Right lobe of liver (tissue), 6 donors: ENCODE data around the gene CCM2L. TPM values are rescaled to one million over a fixed set of nuclear protein-coding genes. Genes with fewer than 3 reads are reported as not detected.

Experiments used
- ATAC-seq, 4 donors: fragments of 200-7000 bp; cut with Tn5 transposase; one replicate each; pipeline ENCODE4 v1.9.1; 2020; ENCODE audit warnings: mild to moderate bottlenecking in 4 of 4, moderate library complexity in 4 of 4
- DNase-seq, 3 donors: peaks; one replicate each; pipeline ENCODE4 v3.0.0-alpha.2; 2020
- H3K27ac ChIP-seq, 3 donors: fragments of 200-600 bp; one replicate each; pipeline ENCODE4 v1.8.0; 2022
- H3K27me3 ChIP-seq, 2 donors: fragments of 200-600 bp; one replicate each; pipeline ENCODE4 v1.8.0; 2022
- H3K36me3 ChIP-seq, 4 donors: fragments of 200-600 bp; sonication (generic) in 1 of 4; one replicate each; pipeline versions ENCODE4 v1.5.1 to v1.8.0; 2017 to 2022; ENCODE audit warnings: control low read depth in 1 of 4
- H3K4me1 ChIP-seq, 4 donors: fragments of 200-600 bp; sonication (generic) in 1 of 4; one replicate each; pipeline versions ENCODE4 v1.5.1 to v1.8.0; 2017 to 2022; ENCODE audit warnings: control low read depth in 1 of 4
- H3K4me3 ChIP-seq, 3 donors: fragments of 200-600 bp; one replicate each; pipeline ENCODE4 v1.8.0; 2022
- H3K9me3 ChIP-seq, 4 donors: fragments of 200-600 bp; sonication (generic) in 1 of 4; one replicate each; pipeline versions ENCODE4 v1.5.1 to v1.8.0; 2017 to 2022; ENCODE audit warnings: control low read depth in 1 of 4
- POLR2A ChIP-seq: fragments of 450-650 bp; IDR thresholded peaks from one replicate; pipeline ENCODE4 v1.6.1; 2017; ENCODE audit warnings: antibody characterized with exemption, mild to moderate bottlenecking
- WGBS: methylation state at CpG from one replicate; pipeline ENCODE4 v1.1.6; 2018; ENCODE audit warnings: low coverage, low lambda C conversion rate; ENCODE audit not compliant: insufficient coverage; ENCODE audit errors: missing lambda C conversion rate; 5-methylcytosine and 5-hydroxymethylcytosine counted together
- intact Hi-C, 2 donors: fragments of 100-400 bp; cut with DNase I; formaldehyde crosslinking; loops; one replicate each; pipeline versions ENCODE4 v1.11.2 to v1.14.1; 2022
- total RNA-seq, 6 experiments: library from RNA; depleted of rRNA in 2 of 6; stranded (reverse); fragments of >200 nt in 2 of 6; fragmentation: NEBNext Ultra II Directional in 3 of 6; extraction: Animal tissue kit (Norgen Biotek cat#: 25700) in 3 of 6; gene quantifications; one replicate each; pipeline versions ENCODE4 v1.1.0 to v1.2.4, GENCODE V29; 2016 to 2023
- TF ChIP-seq, protein P1 (sequence below), 4 donors: fragments of 200-600 bp in 3 of 4; fragments of 450-650 bp in 1 of 4; IDR thresholded peaks; one replicate each; pipeline versions ENCODE4 v1.5.1 to v1.8.0; 2016 to 2022; ENCODE audit warnings: antibody characterized with exemption in 4 of 4, mild to moderate bottlenecking in 2 of 4
- donor health status: DM: no; HTN: yes; CAD: no.
- donor health status: DM: no; HTN: no; CAD: no.
- donor health status: DM: no; HTN: no; CAD: no.
- donor health status: DM: no; HTN: yes; CAD: no.
- donor health status: DM: no; HTN: yes; CAD: no.

The CCM2L gene
- total RNA-seq, 6 experiments from 2014 or later: 0.61 to 1.7 (median 0.89) TPM

DNA sequence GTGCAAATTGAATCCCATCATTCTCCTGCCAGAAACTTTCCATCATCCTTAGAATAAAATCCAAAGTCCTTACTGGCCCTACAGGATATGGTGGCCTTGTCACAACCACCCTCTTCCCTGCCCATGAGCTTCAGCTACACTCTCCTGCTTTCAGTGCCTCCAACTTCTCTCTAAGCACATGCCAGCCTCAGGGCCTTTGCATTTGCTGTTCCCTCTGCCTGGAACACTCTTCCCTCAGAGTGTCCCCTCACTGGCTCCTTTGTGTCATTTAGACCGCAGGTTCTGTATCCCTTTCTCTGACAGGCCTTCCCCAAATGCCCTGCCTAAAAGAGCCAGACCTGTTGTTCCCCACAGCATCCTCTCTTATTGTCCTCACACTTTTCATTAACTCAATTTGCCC, 60.0 kb downstream of the CCM2L start:
- Histone ChIP-seq H3K27ac (no peak overlapping the region), H3K9me3 (no peaks in the 10 kb centered on the region), H3K36me3 (no peaks in the 10 kb centered on the region), H3K27me3 (no peaks in the 10 kb centered on the region), H3K4me1 (no peaks in the 10 kb centered on the region), H3K4me3 (no peak overlapping the region)
- intact Hi-C loops: no loop called here
- 83% methylated on average over 1 of the region's 1 CpG for WGBS
- TF ChIP-seq, protein P1, sequence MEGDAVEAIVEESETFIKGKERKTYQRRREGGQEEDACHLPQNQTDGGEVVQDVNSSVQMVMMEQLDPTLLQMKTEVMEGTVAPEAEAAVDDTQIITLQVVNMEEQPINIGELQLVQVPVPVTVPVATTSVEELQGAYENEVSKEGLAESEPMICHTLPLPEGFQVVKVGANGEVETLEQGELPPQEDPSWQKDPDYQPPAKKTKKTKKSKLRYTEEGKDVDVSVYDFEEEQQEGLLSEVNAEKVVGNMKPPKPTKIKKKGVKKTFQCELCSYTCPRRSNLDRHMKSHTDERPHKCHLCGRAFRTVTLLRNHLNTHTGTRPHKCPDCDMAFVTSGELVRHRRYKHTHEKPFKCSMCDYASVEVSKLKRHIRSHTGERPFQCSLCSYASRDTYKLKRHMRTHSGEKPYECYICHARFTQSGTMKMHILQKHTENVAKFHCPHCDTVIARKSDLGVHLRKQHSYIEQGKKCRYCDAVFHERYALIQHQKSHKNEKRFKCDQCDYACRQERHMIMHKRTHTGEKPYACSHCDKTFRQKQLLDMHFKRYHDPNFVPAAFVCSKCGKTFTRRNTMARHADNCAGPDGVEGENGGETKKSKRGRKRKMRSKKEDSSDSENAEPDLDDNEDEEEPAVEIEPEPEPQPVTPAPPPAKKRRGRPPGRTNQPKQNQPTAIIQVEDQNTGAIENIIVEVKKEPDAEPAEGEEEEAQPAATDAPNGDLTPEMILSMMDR (IDR thresholded peaks at IDR 0.05): no peak
- no peak for TF ChIP-seq POLR2A
- DNase-seq (no peak), ATAC-seq (no peak)

DNA sequence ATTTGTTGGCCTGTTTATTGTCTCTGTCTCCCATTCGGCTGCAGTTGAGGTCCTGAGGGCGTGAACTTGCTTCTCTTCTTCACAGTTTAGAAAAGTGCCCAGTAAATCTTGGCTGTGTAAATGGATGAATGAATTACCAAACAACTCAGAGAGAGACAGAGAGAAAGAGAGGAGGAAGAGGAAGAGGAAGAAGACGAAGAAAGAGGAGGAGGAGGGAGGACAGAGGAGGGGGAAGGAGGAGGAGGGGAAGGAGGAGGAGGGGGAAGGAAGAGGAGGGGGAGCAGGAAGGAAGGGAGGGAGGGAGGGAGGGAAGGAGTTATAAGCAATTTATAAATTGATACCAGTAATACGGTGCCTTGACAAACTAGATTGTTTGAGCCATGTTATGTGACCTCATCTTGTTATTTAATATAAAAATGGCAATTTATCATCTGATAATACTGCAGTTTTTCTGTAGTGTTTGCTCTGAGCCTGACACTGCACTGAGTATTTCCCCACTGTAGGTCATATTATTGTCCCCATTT, 60.5 kb downstream of the CCM2L start:
- Histone ChIP-seq H3K9me3 (no peaks in the 10 kb centered on the region), H3K36me3 (no peaks in the 10 kb centered on the region), H3K4me3 (no peak overlapping the region), H3K27me3 (no peaks in the 10 kb centered on the region), H3K27ac (no peak overlapping the region), H3K4me1 (no peaks in the 10 kb centered on the region)
- no peak for DNase-seq
- WGBS: 34% methylated on average over 4 of the region's 4 CpGs
- TF ChIP-seq, protein P1 (IDR thresholded peaks at IDR 0.05): no peak
- TF ChIP-seq POLR2A: no peak
- intact Hi-C loops: no loop called here
- no peak for ATAC-seq

DNA sequence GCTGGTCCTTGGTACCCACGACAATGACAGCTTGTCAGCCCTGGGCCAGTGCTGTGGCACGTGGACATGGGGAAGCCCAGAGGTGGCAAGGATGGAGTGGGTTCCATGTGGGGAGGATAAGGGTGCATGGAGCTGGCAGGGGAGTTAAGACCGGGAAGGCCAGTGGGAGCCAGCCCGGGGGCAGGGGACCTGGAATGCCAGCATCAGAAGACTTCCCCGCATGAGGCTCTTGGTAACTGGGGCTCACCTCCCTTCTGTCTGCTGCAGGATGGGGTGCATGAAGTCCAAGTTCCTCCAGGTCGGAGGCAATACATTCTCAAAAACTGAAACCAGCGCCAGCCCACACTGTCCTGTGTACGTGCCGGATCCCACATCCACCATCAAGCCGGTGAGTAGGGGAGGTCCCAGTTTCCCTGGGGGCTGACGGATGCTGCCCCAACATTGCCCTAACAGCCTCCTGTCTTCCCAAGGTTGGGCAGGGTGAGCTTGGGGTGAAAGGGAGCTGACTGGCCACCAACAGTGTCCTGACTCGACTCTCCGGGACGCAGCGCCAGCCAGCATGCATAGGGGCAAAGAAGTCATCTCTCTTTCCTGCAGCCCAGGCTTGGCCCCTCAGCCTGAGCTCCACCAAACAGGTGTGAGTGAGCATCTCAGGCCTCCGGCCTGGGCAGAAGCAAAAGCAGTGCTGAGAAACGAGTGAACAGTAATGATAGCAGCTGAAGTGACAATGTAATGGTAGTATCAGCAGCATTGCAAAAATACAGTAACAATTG, 61.3 kb downstream of the CCM2L start:
- intact Hi-C loops: no loop called here

GRCh38 chr20:32072168-32072750, 62.0 kb downstream of the CCM2L start:
- H3K27me3 ChIP-seq: no peaks in the 10 kb centered on the region
- intact Hi-C loops: no loop called here
- no peaks in the 10 kb centered on the region for H3K4me1 ChIP-seq
- no peak overlapping the region for H3K27ac ChIP-seq
- no peak overlapping the region for H3K4me3 ChIP-seq
- H3K9me3 ChIP-seq: no peaks in the 10 kb centered on the region
- H3K36me3 ChIP-seq: no peaks in the 10 kb centered on the region
- ATAC-seq (no peak), DNase-seq (no peak)
- TF ChIP-seq POLR2A: no peak
- TF ChIP-seq, protein P1 (IDR thresholded peaks at IDR 0.05): no peak
- WGBS: 65% methylated on average over 5 of the region's 6 CpGs

More for the DNA sequence above, 61.3 kb downstream of the CCM2L start:
- Histone ChIP-seq H3K4me3 (no peak overlapping the region), H3K27me3 (no peaks in the 10 kb centered on the region), H3K4me1 (no peaks in the 10 kb centered on the region), H3K9me3 (no peaks in the 10 kb centered on the region), H3K27ac (no peak overlapping the region), H3K36me3 (no peaks in the 10 kb centered on the region)
- WGBS: 68% methylated on average over 8 of the region's 17 CpGs
- DNase-seq: no peak
- TF ChIP-seq, protein P1 (IDR thresholded peaks at IDR 0.05): no peak
- TF ChIP-seq POLR2A: no peak
- ATAC-seq: no peak
